ENCODE results near the gene HCN1.

GRCh38 chr5:45596320-45596719 is 99.9 kb downstream of the HCN1 start:
- TF ChIP-seq POLR2A (IDR thresholded peaks at IDR 0.05; ENCODE audit: low read depth, low read length) (no peak), TAF1 (IDR thresholded peaks at IDR 0.05; ENCODE audit: borderline replicate concordance, low read depth, low read length) (no peak)

All from GM12892 (cell line).